NCI-H1417 (cell line): ENCODE measurements around the gene CCDC106.

ENCODE experiments used
- DNase-seq, 3 experiments: peaks; one replicate each; lab custom pipeline; 2025; lab: John Stamatoyannopoulos, UW

CCDC106 gene

GRCh38 chr19:55668603-55669348, 20.8 kb downstream of the CCDC106 start:
- no peak for DNase-seq

GRCh38 chr19:55669418-55670279, 21.6 kb downstream of the CCDC106 start:
- DNase-seq = no peak

- peak in 2 of 3 experiments; percentile 13 to 19 for DNase-seq
Measured at GRCh38 chr19:55670280-55671053, 22.5 kb downstream of the CCDC106 start.

- no peak for DNase-seq
Measured at GRCh38 chr19:55671054-55671378, 23.0 kb downstream of the CCDC106 start.

- no peak for DNase-seq
Measured at GRCh38 chr19:55672418-55672817, 24.4 kb downstream of the CCDC106 start.

GRCh38 chr19:55673465-55673864, 25.5 kb downstream of the CCDC106 start:
- no peak for DNase-seq

GRCh38 chr19:55673889-55674288, 25.9 kb downstream of the CCDC106 start:
- no peak for DNase-seq

GRCh38 chr19:55674459-55674840, 26.4 kb downstream of the CCDC106 start:
- peak in 1 of 3 experiments; percentile 31 for DNase-seq

- DNase-seq = peak; percentile 95 to 97 (median 97)
Measured at GRCh38 chr19:55674841-55675660, 27.0 kb downstream of the CCDC106 start, which contains the start of gene EPN1. EPN1 (plus strand) TSS chr19:55675226; CDS start chr19:55678628, 3,402 bp downstream.

GRCh38 chr19:55675661-55676354, 27.8 kb downstream of the CCDC106 start:
- no peak for DNase-seq

- no peak for DNase-seq
Measured at GRCh38 chr19:55676383-55676782, 28.4 kb downstream of the CCDC106 start.

- no peak for DNase-seq
Measured at GRCh38 chr19:55676889-55677505, 29.0 kb downstream of the CCDC106 start.

- DNase-seq = no peak
Measured at GRCh38 chr19:55677572-55678028, 29.6 kb downstream of the CCDC106 start.

- DNase-seq = no peak
Measured at GRCh38 chr19:55678121-55678671, 30.2 kb downstream of the CCDC106 start.

GRCh38 chr19:55679343-55680257, 31.6 kb downstream of the CCDC106 start:
- DNase-seq = no peak

- DNase-seq = no peak
Measured at GRCh38 chr19:55680339-55681130, 32.5 kb downstream of the CCDC106 start.

GRCh38 chr19:55681131-55682092, 33.4 kb downstream of the CCDC106 start:
- DNase-seq = no peak
